Bronchial epithelial cell (primary cell): ENCODE data around the gene C4B. TPM values are rescaled to one million over a fixed set of nuclear protein-coding genes. Genes with fewer than 3 reads are reported as not detected.

Experiments
- DNase-seq: peaks from one replicate; pipeline ENCODE4 v3.0.0-alpha.2; 2010; ENCODE audit warnings: low read depth
- FAIRE-seq: peaks from 2 replicates; lab custom pipeline; 2011; peaks lifted over from hg19 to GRCh38; lab: Jason Lieb, UNC
- H3K27me3 ChIP-seq: 2 replicates; pipeline ENCODE4 v1.5.1; 2011; ENCODE audit warnings: low read length; ENCODE audit not compliant: control insufficient read depth, insufficient read depth
- H3K36me3 ChIP-seq: 2 replicates; pipeline ENCODE4 v1.5.1; 2011; ENCODE audit warnings: low read length; ENCODE audit not compliant: control insufficient read depth, insufficient read depth
- H3K4me3 ChIP-seq: 2 replicates; pipeline ENCODE4 v1.5.1; 2011; ENCODE audit warnings: mild to moderate bottlenecking, low read depth, low read length, control low read depth
- CTCF ChIP-seq: IDR thresholded peaks from 2 replicates; pipeline ENCODE4 v1.5.1; 2011; ENCODE audit warnings: mild to moderate bottlenecking, moderate library complexity, low read length, control low read depth, inconsistent platforms; ENCODE audit not compliant: insufficient read depth, severe bottlenecking
- total RNA-seq: library from RNA; depleted of rRNA; stranded (reverse); fragments of >200 nt; gene quantifications from 2 replicates; pipeline ENCODE4 v1.2.1, GENCODE V29; 2014

C4B gene
- total RNA-seq, 1 donor from 2014 or later, result 1.6 TPM

DNA sequence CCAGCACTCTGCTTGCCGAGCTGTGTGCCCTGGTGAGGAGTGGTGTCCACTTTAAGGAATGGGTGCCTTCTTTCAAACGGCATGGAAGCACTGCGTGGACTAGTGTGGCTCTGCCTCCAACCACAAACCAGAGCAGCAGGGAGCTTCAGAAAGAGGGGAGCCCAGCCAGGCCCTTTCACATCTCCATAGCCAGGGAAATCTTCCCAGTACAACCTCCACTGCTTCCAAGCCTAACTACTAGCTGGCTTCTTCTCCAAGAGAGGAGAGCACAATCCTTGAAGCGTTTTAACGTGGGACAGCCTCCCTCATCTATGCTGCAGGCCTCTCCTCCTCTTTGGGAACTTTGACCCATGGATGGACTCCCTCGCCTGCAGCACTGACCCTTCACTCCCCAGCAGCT lies 67.9 kb downstream of the C4B start:
- no peak for TF ChIP-seq CTCF
- FAIRE-seq, result no peak
- Histone ChIP-seq H3K27me3 (peaks cover 3% of the 10 kb centered on the region), H3K4me3 (no peak overlapping the region), H3K36me3 (no peaks in the 10 kb centered on the region)
- DNase-seq, result no peak

- H3K36me3 ChIP-seq, result no peaks in the 10 kb centered on the region
- no peak for TF ChIP-seq CTCF
- H3K4me3 ChIP-seq, result no peak overlapping the region
- peak; percentile 47 for DNase-seq
- H3K27me3 ChIP-seq, result peaks cover 3% of the 10 kb centered on the region
- no peak for FAIRE-seq
These were observed 68.3 kb downstream of the C4B start for GRCh38 chr6:32082935-32083334.

- Histone ChIP-seq H3K27me3 (peaks cover 3% of the 10 kb centered on the region), H3K36me3 (no peaks in the 10 kb centered on the region), H3K4me3 (no peak overlapping the region)
- DNase-seq, result no peak
- no peak for FAIRE-seq
- no peak for TF ChIP-seq CTCF
These were observed 69.5 kb downstream of the C4B start for GRCh38 chr6:32083812-32084768.

DNA sequence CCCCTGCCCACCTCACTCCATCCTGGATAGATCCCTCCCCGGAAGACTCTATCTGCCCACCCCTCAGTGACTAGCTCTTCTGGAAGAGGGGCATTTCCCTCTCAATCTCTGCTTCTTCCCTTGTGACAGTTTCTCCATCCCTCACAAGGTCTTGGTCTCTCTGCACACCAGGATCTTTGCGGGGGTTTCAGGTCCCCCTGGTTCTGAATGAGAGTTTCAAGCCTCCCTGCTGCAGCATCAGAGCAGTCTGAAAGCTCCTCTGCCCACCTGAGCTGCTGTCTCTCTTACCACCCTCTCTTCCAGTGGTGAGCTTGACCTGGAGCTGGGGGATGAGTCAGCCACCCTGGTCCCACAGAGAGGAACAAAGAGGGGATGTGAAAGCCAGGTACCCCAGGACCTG lies 70.2 kb downstream of the C4B start:
- FAIRE-seq (no peak), DNase-seq (no peak)
- Histone ChIP-seq H3K4me3 (no peak overlapping the region), H3K36me3 (no peaks in the 10 kb centered on the region), H3K27me3 (peaks cover 3% of the 10 kb centered on the region)
- TF ChIP-seq CTCF, result no peak

Other genes starting within 250 kb of the C4B start
- gene VWA7, start 237.5 kb upstream of the C4B start, total RNA-seq, result 0.26 and 1.4 TPM in 2 replicates
- 40.8 and 53.2 TPM in 2 replicates for gene VARS1, start 219.0 kb upstream of the C4B start, total RNA-seq
- gene LSM2, start 207.8 kb upstream of the C4B start, total RNA-seq, result 28.9 and 29.2 TPM in 2 replicates
- gene HSPA1L, start 199.5 kb upstream of the C4B start, total RNA-seq, result 0.53 and 1.4 TPM in 2 replicates
- gene HSPA1A, start 199.3 kb upstream of the C4B start, total RNA-seq, result 50.3 and 55.3 TPM in 2 replicates
- gene HSPA1B, start 187.1 kb upstream of the C4B start, total RNA-seq, result 118 and 193 TPM in 2 replicates
- gene NEU1, start 152.0 kb upstream of the C4B start, total RNA-seq, result 65.8 and 70.3 TPM in 2 replicates
- gene SLC44A4, start 135.8 kb upstream of the C4B start, total RNA-seq, result 1.8 and 10.5 TPM in 2 replicates
- 10.8 and 14.5 TPM in 2 replicates for gene EHMT2, start 117.1 kb upstream of the C4B start, total RNA-seq
- 0.64 and 1.3 TPM in 2 replicates for gene ZBTB12, start 112.7 kb upstream of the C4B start, total RNA-seq
- gene C2, start 87.1 kb upstream of the C4B start, total RNA-seq, result 0.26 and 0.53 TPM in 2 replicates
- gene CFB, start 68.7 kb upstream of the C4B start, total RNA-seq, result 2.4 and 2.6 TPM in 2 replicates
- 163 and 177 TPM in 2 replicates for gene NELFE, start 55.8 kb upstream of the C4B start, total RNA-seq
- gene SKIC2, start 55.6 kb upstream of the C4B start, total RNA-seq, result 44.8 and 48.0 TPM in 2 replicates
- gene DXO, start 42.7 kb upstream of the C4B start, total RNA-seq, result 8.4 and 12.2 TPM in 2 replicates
- 1.2 and 1.8 TPM in 2 replicates for gene C4A, start 32.7 kb upstream of the C4B start, total RNA-seq
- under 0.01 TPM in 1 of 2 replicates, not detected in the other for gene CYP21A2, start 23.6 kb downstream of the C4B start, total RNA-seq
- gene TNXB, start 94.5 kb downstream of the C4B start, total RNA-seq, result 1.4 and 2.4 TPM in 2 replicates
- 8.7 and 11.1 TPM in 2 replicates for gene ATF6B, start 113.5 kb downstream of the C4B start, total RNA-seq
- 7.4 and 8.4 TPM in 2 replicates for gene FKBPL, start 115.5 kb downstream of the C4B start, total RNA-seq
- gene PRRT1, start 137.1 kb downstream of the C4B start, total RNA-seq, result not detected in 2 replicates
- gene PPT2, start 139.3 kb downstream of the C4B start, total RNA-seq, result 5.8 and 38.5 TPM in 2 replicates
- gene EGFL8, start 149.8 kb downstream of the C4B start, total RNA-seq, result 0.26 and 1.7 TPM in 2 replicates
- 5.8 and 9.0 TPM in 2 replicates for gene AGPAT1, start 161.3 kb downstream of the C4B start, total RNA-seq
- 29.2 and 50.5 TPM in 2 replicates for gene RNF5, start 163.6 kb downstream of the C4B start, total RNA-seq
- gene AGER, start 169.5 kb downstream of the C4B start, total RNA-seq, result 0.26 TPM in 2 replicates
- 16.3 and 19.3 TPM in 2 replicates for gene PBX2, start 175.4 kb downstream of the C4B start, total RNA-seq
- 0.64 and 0.79 TPM in 2 replicates for gene GPSM3, start 177.8 kb downstream of the C4B start, total RNA-seq
- 0.26 and 0.38 TPM in 2 replicates for gene NOTCH4, start 209.3 kb downstream of the C4B start, total RNA-seq